Measurements from ENCODE around the gene NET1. TPM values are rescaled to one million over a fixed set of nuclear protein-coding genes. Genes with fewer than 3 reads are reported as not detected.

NET1 gene
- total and polyA plus RNA-seq, 2 donors, result 54.0 to 108 TPM

DNA sequence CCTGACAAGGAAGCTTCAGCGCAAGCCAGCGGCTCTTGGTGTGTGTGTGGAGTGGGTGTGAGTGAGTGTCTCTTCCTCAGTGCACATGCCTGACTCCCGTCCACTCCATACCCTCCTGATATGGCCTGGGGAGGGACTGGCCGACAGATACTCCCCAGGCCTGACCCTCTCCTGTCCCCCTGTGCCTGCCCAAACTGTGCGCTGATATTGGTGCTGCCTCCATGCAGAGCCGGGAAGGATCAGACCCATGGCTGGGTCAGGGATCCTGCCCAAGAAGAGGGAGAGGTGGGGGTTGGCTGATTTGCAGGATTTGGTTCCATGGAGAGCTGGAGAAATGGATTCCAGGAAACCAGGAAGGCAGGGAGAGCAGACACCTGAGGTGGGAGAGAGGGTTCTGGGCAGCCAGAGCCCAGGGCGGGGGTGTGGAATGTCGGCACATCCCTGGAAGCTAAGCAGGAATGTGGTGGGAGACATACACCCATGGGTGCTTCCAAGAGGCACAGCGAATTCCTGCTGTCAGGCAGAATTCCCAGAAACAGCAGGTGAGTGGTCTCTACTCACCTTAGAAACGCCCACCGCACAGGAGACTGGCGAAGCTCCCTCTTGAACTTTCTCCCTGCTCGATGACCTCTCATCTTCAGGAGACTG lies 80.7 kb downstream of the NET1 start:
- H3K4me3 ChIP-seq (ENCODE audit: low read depth, low read length), result no peak overlapping the region
- 94% methylated on average over 13 of the region's 13 CpGs for WGBS
- no peaks in the 10 kb centered on the region for H3K36me3 ChIP-seq (ENCODE audit: insufficient read depth)
- no peak overlapping the region for H3K27ac ChIP-seq (ENCODE audit: low read depth)
- H3K4me1 ChIP-seq (ENCODE audit: insufficient read depth), result no peaks in the 10 kb centered on the region
- no peak for DNase-seq (ENCODE audit: extremely low spot score)

DNA sequence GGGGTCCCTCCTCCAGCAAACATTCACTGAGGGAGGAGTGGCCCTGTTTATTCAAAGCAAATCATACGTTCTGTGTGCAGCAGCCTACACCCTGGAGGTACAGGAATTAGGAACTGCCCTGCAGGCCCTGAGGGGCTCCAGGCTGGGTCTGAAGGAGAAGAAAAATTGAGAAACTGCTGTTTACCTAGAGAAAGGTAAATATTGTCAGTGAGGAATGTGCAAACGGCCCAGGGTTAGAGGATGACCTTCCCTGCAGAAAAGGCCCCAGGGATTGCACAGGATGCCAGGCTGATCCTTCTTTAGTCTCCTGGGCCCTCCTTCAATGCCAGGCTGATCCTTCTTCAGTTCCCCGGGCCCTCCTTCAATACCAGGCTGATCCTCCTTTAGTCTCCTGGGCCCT lies 81.3 kb downstream of the NET1 start:
- H3K27ac ChIP-seq (ENCODE audit: low read depth), result no peak overlapping the region
- H3K4me1 ChIP-seq (ENCODE audit: insufficient read depth), result no peaks in the 10 kb centered on the region
- DNase-seq (ENCODE audit: extremely low spot score), result no peak
- WGBS, result 82% methylated on average over 3 of the region's 3 CpGs
- H3K36me3 ChIP-seq (ENCODE audit: insufficient read depth), result no peaks in the 10 kb centered on the region
- no peak overlapping the region for H3K4me3 ChIP-seq (ENCODE audit: low read depth, low read length)

DNA sequence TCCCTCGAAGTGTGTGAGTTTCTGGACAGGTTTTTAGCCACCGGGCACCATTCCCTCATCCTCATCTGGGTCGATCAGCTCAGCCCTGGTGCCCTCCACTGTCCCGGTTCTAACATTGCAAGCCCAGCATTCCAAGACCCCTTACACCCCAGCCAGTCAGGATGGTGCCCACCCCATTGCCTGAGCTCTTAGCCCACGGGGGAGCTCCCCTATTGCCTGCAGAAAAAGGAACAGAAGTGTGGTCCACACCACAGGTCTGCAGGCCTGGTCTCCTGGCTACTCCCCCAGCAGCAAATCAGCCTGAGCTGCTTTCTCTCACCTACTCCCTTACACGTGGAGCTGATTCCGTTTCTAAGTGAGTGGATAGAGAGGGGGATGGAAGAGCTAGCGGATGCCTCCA lies 82.3 kb downstream of the NET1 start:
- DNase-seq (ENCODE audit: extremely low spot score), result no peak
- WGBS, result 88% methylated on average over 8 of the region's 8 CpGs
- H3K4me3 ChIP-seq (ENCODE audit: low read depth, low read length), result no peak overlapping the region
- H3K27ac ChIP-seq (ENCODE audit: low read depth), result no peak overlapping the region
- no peaks in the 10 kb centered on the region for H3K36me3 ChIP-seq (ENCODE audit: insufficient read depth)
- H3K4me1 ChIP-seq (ENCODE audit: insufficient read depth), result no peaks in the 10 kb centered on the region

DNA sequence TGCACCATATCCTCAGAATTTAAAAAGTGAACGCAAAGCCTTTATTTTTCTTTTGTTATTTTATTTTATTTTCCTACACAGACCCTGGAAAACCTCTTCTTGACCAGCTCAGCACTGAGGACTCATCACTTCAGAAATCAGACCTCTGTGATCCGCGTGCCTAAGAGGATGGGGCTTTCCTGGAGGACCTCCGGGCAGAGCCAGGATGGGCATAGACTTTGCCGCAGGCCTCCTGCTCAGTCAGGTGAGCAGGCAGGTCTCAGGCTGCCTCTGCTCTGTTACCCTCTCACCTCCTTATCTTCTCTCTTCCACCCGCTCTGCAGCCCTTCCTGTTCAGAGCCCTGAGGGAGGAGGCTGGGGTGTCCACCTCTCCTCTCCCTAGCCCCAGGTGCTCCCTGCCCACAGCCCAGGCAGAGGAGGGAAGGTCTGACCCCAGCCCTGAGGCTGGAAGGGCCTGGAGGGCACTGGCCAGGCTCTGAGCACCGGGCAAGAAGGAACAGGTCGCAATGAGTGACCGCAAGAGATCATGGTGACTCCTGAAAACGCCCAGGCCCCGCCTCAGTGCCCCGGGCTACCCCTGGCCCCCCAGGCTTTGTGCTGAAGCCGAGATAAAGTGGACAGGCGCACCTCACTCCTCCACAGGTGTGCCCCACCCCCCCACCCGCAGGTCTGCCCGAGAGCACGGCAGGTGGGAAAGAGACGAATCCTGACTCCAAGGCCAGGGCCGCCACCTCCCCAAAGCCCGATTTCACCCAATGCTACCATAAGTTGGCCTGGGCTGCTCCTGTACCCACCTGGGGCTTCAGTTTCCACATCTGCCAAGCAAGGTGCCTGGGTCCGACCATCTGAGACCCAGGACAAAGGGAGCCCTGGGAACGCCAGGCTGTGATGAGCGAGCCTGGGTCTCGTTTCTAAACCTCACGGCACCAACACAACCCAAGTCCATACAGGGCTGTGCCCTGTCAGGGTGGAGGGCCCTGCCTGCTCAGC lies 84.2 kb downstream of the NET1 start:
- no peak overlapping the region for H3K27ac ChIP-seq (ENCODE audit: low read depth)
- H3K4me1 ChIP-seq (ENCODE audit: insufficient read depth), result no peaks in the 10 kb centered on the region
- 90% methylated on average over 25 of the region's 25 CpGs for WGBS
- no peaks in the 10 kb centered on the region for H3K36me3 ChIP-seq (ENCODE audit: insufficient read depth)
- H3K4me3 ChIP-seq (ENCODE audit: low read depth, low read length), result no peak overlapping the region
- no peak for DNase-seq (ENCODE audit: extremely low spot score)

DNA sequence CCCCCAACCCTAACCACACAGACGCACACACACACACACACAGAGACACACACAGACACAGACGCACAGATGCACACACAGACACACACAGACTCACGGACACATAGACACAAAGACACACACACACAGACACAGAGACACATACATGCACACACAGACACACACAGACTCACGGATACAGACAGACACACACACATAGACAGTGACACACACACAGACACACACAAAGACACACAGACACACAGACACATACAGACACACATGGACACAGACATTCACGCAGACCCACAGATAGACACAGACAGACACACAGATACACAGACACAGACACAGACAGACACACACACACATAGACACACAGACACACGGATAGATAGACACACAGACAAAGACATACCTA lies 84.9 kb downstream of the NET1 start:
- H3K4me3 ChIP-seq (ENCODE audit: low read depth, low read length), result no peak overlapping the region
- no peaks in the 10 kb centered on the region for H3K36me3 ChIP-seq (ENCODE audit: insufficient read depth)
- no peak overlapping the region for H3K27ac ChIP-seq (ENCODE audit: low read depth)
- 93% methylated on average over 6 of the region's 6 CpGs for WGBS
- no peak for DNase-seq (ENCODE audit: extremely low spot score)
- no peaks in the 10 kb centered on the region for H3K4me1 ChIP-seq (ENCODE audit: insufficient read depth)

DNA sequence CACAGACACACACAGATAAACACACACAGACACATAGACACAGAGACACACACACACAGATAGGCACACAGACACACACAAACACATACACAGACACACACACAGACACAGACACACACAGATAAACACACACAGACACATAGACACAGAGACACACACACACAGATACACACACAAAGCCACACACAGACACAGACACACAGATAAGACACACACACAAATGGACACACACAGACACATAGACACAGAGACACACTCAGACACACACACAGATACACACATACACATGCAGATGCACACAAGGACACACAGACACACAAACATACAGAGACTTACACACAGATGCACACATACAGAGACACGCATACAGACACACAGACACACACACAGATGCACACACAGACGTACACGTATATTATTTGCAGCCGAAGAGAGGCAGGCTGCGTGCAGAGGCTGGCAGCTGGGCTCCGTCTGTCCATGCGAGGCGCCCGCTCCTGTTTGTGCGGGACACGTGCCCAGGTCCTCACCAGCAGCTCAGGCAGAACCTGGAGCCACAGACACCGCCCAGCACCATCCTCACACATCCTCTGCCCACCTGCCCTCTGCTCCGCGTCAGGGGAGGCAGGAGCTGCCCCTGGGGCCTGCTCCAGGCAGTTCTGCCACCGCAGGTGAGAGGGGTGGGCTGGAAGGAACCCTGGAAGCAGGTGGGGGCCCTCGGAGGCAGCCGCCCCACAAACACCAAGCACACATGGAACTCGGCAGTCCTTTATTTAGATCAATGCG lies 85.8 kb downstream of the NET1 start:
- WGBS, result 91% methylated on average over 19 of the region's 19 CpGs
- DNase-seq (ENCODE audit: extremely low spot score), result no peak
- H3K4me3 ChIP-seq (ENCODE audit: low read depth, low read length), result no peak overlapping the region

DNA sequence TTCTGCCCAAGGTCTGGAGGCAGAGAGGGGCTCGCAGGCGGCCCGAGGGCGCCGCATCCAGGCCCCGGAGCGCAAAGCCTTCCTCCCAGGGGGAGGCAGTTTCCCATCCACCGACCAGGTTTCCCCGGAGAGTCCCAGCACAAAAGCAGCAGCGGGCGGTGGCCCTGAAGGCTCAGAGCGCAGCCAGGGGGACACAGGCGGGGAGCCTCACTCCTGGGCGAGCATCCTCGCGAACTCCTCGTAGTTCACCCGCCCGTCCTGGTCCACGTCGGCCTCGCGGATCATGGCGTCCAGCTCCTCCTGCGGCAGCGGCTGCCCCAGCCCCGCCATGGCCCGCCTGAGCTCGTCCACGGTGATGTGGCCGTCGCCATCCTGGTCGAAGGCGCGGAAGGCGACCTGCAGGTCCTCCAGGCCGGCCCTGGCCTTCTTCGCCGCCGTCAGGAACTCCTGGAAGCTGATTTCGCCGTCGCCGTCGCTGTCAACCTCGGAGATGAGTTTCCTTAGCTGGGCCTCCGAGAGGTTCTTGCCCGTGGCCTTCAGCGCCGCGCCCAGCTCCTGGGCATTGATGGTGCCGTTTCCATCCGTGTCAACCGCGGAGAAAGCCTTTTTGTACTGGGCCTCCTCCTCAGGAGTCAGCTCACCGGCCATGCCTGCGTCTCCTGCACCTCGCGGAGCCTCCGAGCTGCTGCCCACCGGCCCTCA lies 86.6 kb downstream of the NET1 start:
- H3K27ac ChIP-seq (ENCODE audit: low read depth), result no peak overlapping the region
- 95% methylated on average over 61 of the region's 61 CpGs for WGBS
- no peaks in the 10 kb centered on the region for H3K4me1 ChIP-seq (ENCODE audit: insufficient read depth)
- DNase-seq (ENCODE audit: extremely low spot score), result no peak
- no peaks in the 10 kb centered on the region for H3K36me3 ChIP-seq (ENCODE audit: insufficient read depth)
- no peak overlapping the region for H3K4me3 ChIP-seq (ENCODE audit: low read depth, low read length)

More for the DNA sequence above, 85.8 kb downstream of the NET1 start:
- Histone ChIP-seq H3K4me1 (ENCODE audit: insufficient read depth) (no peaks in the 10 kb centered on the region), H3K27ac (ENCODE audit: low read depth) (no peak overlapping the region), H3K36me3 (ENCODE audit: insufficient read depth) (no peaks in the 10 kb centered on the region)

DNA sequence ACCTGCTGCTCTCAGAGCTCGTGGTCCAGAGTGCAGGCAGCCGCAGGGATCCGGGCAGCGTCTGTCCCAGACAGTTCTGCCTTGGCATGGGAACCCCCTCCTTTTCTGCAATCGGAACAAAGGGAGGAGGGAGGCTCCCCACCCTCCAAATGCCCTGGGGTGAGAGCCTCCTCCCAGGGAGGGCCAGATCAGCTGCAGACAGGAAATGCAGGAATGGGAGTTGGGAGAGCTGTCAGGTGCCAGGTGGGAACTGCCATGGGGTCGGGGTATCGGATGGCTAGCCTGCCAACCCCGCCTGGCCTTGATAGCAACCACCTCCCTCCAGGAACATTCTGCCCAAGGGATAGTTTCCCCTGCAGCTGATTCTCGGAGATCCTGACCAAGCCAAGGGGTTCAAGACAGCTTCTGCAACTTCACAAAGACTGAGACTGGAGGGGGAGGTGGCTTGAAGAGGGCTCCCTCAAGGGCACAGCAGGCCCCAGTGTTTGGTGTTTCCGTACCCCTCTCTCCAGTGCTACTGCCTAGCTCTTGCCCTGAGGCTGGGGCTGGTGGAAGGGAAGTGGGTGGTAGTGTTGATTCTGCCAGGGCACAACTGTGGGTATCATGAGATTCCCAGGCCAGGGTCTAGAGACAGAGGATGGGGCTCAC lies 87.3 kb downstream of the NET1 start, which contains the start of gene CALML5:
Gene CALML5, minus strand, starts transcription at position 78 of the 648 bp plus-strand sequence. CDS start 132 bp downstream, outside the sequence.
- 89% methylated on average over 10 of the region's 10 CpGs for WGBS
- DNase-seq (ENCODE audit: extremely low spot score), result no peak

DNA sequence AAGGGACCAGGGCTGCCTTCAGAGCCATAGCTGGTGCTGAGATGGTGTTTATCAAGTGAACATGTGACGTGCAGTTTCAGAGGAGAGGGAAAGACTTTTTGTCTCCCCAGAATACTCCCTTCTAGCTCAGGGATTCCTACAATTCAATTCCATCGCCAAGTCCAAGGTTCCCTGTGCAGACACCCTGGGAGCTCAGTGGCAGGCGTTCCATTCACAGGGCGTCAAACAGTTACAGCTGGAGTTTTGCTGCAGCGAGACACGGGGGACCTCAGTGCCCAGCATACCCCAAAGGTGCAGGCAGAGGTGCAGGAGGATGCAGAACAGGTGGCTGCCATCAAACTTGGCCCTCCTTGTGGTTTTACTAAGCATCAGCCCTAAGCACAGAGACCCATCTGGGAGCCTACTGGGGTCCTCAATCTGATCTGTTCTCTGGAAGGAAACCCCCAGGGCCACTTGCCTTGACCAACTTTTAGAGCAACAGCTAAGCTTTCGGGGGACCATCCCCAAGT lies 87.9 kb downstream of the NET1 start:
- no peaks in the 10 kb centered on the region for H3K36me3 ChIP-seq (ENCODE audit: insufficient read depth)
- WGBS, result 93% methylated on average over 7 of the region's 7 CpGs
- no peaks in the 10 kb centered on the region for H3K4me1 ChIP-seq (ENCODE audit: insufficient read depth)
- H3K4me3 ChIP-seq (ENCODE audit: low read depth, low read length), result no peak overlapping the region
- DNase-seq (ENCODE audit: extremely low spot score), result no peak
- H3K27ac ChIP-seq (ENCODE audit: low read depth), result no peak overlapping the region

More for the DNA sequence above, 87.3 kb downstream of the NET1 start, which contains the start of gene CALML5:
- Histone ChIP-seq H3K4me1 (ENCODE audit: insufficient read depth) (no peaks in the 10 kb centered on the region), H3K4me3 (ENCODE audit: low read depth, low read length) (no peak within 1 kb of the TSS), H3K27ac (ENCODE audit: low read depth) (no peak within 1 kb of the TSS), H3K36me3 (ENCODE audit: insufficient read depth) (no peaks in the 10 kb centered on the region)

DNA sequence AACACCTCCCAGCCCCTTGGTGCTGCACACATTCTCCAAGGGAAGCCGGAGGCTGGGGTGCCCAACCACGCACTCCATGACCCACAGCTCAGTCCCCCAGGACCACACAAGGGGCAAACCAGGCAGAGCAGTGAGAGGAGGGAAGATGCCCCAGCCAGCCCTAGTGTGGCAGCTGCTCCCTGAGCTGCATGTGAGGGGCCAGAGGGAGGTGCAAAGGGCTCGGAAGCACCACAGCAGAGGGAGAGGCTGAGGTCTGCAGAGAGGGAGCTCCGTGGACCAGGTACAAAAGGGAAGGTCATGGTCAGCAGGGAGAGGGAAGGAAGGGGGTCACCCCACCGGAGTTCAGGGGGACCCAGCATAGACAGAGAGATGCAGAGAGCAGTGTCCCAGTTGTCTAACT lies 88.6 kb downstream of the NET1 start:
- no peak for DNase-seq (ENCODE audit: extremely low spot score)
- no peaks in the 10 kb centered on the region for H3K4me1 ChIP-seq (ENCODE audit: insufficient read depth)
- H3K27ac ChIP-seq (ENCODE audit: low read depth), result no peak overlapping the region
- H3K4me3 ChIP-seq (ENCODE audit: low read depth, low read length), result no peak overlapping the region
- 92% methylated on average over 5 of the region's 5 CpGs for WGBS
- no peaks in the 10 kb centered on the region for H3K36me3 ChIP-seq (ENCODE audit: insufficient read depth)

DNA sequence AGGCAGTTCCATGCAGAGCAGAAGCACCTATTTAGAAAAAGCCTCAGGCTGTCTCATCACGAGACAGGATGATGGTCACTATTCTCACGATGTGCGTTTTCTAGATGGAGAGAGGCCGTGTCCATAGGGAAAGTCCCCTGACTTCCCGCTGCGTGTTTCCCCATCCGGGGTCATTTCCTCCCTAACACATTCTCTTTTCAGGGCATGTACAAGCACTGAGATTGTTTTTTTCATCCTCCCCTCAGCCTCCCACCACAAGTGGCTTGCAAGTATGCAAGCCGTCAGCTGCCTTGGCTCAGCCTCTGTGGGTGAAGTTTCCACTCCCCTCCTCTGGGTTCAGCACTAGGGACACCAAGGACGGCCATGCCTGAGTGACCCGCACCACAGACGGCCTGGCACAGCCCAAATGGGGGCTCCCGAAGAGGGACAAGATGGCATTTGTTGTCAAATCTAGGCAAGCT lies 89.7 kb downstream of the NET1 start:
- Histone ChIP-seq H3K4me1 (ENCODE audit: insufficient read depth) (no peaks in the 10 kb centered on the region), H3K4me3 (ENCODE audit: low read depth, low read length) (no peak overlapping the region), H3K36me3 (ENCODE audit: insufficient read depth) (no peaks in the 10 kb centered on the region), H3K27ac (ENCODE audit: low read depth) (no peak overlapping the region)
- DNase-seq (ENCODE audit: extremely low spot score), result no peak
- 80% methylated on average over 12 of the region's 12 CpGs for WGBS
